ENCODE results near the gene YY1. TPM values are rescaled to one million over a fixed set of nuclear protein-coding genes. Genes with fewer than 3 reads are reported as not detected.

Gene YY1
- total and polyA plus RNA-seq, 5 donors = 28.8 to 47.4 (median 45.7) TPM

DNA sequence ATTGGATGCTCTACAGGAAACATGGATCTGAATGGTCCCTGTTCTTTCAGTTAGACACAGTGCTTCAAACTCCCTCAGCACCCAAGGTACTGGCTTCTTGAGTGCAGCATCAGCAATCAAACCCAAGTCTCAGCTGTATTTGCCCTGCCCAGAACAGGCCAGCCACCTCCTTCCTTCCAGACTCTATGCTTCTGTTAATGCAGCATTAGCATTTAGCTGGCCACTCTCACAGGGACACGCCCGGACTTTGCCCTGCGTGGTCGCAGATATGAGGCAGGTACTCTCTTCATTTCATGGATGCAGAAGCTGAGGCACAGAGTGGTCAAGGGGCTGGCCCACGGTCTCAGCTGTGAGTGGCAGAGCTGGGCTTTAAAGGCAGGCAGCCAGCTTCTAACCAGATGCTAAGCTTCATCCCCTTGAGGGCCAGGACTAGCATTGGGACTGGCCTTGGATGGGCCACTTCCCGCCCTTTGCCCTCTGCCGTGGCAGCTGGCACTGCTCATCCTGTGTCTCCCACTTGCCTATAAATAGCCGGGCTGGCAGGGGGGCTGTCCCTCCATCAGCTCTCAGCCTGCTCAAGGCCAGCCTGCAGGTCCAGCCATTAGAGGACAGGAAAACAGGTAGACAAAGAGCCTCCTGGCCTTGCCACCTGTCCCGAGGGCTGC is 82.7 kb downstream of the YY1 start:
- H3K27me3 ChIP-seq (ENCODE audit: control insufficient read depth, insufficient read depth) = no peaks in the 10 kb centered on the region
- H3K9me3 ChIP-seq (ENCODE audit: control insufficient read depth, low read length) = no peaks in the 10 kb centered on the region
- ATAC-seq (peak; percentile 29 to 43), DNase-seq (peak in 2 of 3 donors; percentile 76 to 80)
- H3K4me3 ChIP-seq (ENCODE audit: low read length) = no peak overlapping the region
- intact Hi-C loops (cut with DNase I) = no loop called here
- 64% methylated on average over 9 of the region's 9 CpGs for WGBS
- no peak overlapping the region for H3K27ac ChIP-seq (ENCODE audit: low read length)
- H3K4me1 ChIP-seq (ENCODE audit: control insufficient read depth, insufficient read depth, low read length) = no peaks in the 10 kb centered on the region

DNA sequence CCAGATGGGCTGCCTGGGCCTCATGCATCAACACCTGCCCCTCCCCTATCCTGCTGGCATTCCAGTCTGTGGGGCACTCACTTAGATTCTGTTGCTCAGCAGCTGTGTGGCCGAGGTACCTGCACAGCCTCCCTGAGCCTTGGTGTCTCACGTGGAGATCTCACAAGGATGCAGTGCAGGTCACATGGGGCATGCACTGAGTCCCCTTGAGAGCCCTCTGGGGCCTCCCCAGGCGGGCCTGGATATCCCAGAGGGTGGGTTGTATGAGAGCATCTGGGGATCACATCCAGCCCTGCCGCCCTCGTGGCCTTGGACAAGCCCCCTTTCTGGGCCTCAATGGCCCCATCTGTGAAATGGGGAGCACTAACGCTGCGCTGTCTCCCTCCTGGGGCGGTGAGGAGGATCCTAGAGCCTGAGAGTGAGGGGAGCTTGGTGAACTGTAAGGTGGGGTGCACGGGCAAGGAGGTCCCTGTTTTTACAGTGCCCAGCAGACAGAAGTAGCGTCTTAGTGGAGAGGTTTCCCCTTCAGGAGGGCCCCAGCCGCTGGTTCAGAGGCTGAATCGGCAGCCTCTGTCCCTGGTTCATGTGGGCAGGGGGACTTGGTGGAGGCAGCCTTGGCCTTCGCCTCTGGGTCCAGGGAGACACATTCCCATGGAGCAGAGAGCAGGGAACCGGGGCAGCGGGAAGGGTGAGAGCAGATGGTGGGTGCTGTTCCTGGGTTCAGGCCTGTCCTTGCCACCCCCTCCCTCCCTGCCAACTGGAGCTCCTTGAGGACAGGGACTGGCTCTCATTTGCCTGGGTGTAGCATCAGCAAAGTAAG is 83.4 kb downstream of the YY1 start:
- intact Hi-C loops (cut with DNase I) = no loop called here
- WGBS = 90% methylated on average over 15 of the region's 15 CpGs
- H3K9me3 ChIP-seq (ENCODE audit: control insufficient read depth, low read length) = no peaks in the 10 kb centered on the region
- H3K27ac ChIP-seq (ENCODE audit: low read length) = no peak overlapping the region
- DNase-seq = peak in 2 of 3 donors; percentile 14 to 47
- no peak overlapping the region for H3K4me3 ChIP-seq (ENCODE audit: low read length)
- H3K27me3 ChIP-seq (ENCODE audit: control insufficient read depth, insufficient read depth) = no peaks in the 10 kb centered on the region
- ATAC-seq = no peak
- no peaks in the 10 kb centered on the region for H3K4me1 ChIP-seq (ENCODE audit: control insufficient read depth, insufficient read depth, low read length)

DNA sequence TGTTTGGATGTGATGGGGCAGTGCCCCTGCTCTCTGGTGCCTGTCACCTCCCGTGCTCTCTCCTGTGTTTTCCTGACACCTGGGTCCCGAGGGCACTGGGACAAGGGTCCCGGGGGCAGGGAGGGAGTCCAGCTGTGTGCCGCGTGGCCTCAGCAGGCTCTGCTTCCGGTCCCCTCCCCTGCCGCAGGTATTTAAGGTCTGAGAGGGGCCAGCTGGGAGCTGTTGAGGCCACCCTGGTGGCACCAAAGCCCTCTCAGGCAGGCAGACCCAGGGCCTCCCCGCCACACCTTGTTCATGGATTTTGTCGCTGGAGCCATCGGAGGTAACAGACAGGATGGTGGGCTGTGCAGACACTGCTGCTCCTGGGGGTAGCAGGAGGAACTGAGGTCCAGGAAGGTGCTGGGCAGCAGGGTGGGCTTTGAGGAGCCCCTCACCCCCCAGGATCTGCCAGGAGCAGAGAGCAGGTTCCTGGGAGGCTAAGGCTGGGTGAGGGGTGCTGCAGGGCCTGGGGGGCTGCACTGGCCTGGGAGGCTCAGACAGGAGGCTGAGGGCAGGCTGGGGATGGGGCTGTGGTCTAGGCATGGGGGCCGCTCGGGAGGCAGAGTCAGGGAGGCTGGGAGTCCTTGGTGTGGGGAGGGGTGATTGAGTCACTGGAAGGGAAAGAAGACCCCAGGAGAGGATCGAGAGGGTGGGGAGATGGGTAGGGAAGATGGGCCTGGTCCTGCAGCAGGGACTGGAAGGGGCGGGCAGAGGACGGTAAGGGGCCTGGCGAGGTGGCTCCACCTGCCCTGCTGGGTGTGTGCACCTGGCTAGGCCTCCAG is 84.4 kb downstream of the YY1 start, which contains the start of gene SLC25A47:
Gene SLC25A47, plus strand, starts transcription at position 219 of the 821 bp plus-strand sequence. Its CDS starts 76 bp downstream, at position 295.
- Histone ChIP-seq H3K4me3 (ENCODE audit: low read length) (no peak within 1 kb of the TSS), H3K4me1 (ENCODE audit: control insufficient read depth, insufficient read depth, low read length) (no peaks in the 10 kb centered on the region), H3K27me3 (ENCODE audit: control insufficient read depth, insufficient read depth) (no peaks in the 10 kb centered on the region), H3K27ac (ENCODE audit: low read length) (no peak within 1 kb of the TSS), H3K9me3 (ENCODE audit: control insufficient read depth, low read length) (no peaks in the 10 kb centered on the region)
- no peak for ATAC-seq
- 92% methylated on average over 16 of the region's 16 CpGs for WGBS
- peak in 1 of 3 donors; percentile 34 for DNase-seq
- intact Hi-C loops (cut with DNase I) = no loop called here

DNA sequence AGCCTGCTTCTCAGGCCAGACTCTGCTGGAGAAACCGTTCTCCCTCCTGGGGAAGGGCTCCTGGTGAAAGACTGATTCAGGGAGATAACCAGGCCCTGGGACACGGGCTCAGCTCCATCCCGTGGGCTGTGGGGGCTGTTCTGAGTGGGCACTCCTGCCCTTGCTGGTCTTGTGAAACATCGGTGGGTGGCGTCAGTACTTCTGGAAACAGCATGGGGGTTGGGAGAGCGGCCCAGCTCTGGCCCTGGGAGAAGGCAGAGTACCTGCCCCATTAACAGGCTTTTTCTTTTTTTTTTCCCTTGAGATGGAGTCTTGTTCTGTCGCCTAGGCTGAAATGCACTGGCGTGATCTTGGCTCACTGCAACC is 85.0 kb downstream of the YY1 start:
- 87% methylated on average over 8 of the region's 8 CpGs for WGBS

DNA sequence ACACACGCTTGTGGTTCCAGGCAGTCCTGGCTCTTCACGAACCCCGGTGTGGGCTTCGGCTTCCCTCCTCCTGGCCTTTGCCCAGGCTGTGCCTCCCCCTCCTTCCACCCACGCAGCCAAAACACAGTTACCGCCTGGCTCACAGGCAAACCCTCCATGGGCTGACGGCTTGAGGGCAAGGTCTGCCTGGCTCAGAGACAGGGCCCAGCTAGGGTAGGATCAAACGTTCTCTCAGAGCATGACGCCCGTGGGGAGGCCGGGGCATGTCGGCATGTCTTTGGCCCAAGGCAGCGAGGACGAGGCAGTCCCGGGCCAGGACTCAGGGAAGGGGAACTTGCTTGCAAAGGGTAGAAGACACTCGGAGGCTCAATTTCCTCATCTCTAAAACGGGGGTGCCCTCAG is 86.3 kb downstream of the YY1 start:
- WGBS = 73% methylated on average over 17 of the region's 17 CpGs
- Histone ChIP-seq H3K9me3 (ENCODE audit: control insufficient read depth, low read length) (no peaks in the 10 kb centered on the region), H3K4me1 (ENCODE audit: control insufficient read depth, insufficient read depth, low read length) (no peaks in the 10 kb centered on the region), H3K27me3 (ENCODE audit: control insufficient read depth, insufficient read depth) (no peaks in the 10 kb centered on the region), H3K27ac (ENCODE audit: low read length) (no peak overlapping the region), H3K4me3 (ENCODE audit: low read length) (no peak overlapping the region)
- intact Hi-C loops (cut with DNase I) = no loop called here
- no peak for ATAC-seq
- peak in 1 of 3 donors; percentile 39 for DNase-seq

More for the DNA sequence above, 85.0 kb downstream of the YY1 start:
- ATAC-seq (no peak), DNase-seq (no peak)
- Histone ChIP-seq H3K9me3 (ENCODE audit: control insufficient read depth, low read length) (no peaks in the 10 kb centered on the region), H3K4me1 (ENCODE audit: control insufficient read depth, insufficient read depth, low read length) (no peaks in the 10 kb centered on the region), H3K27me3 (ENCODE audit: control insufficient read depth, insufficient read depth) (no peaks in the 10 kb centered on the region), H3K27ac (ENCODE audit: low read length) (no peak overlapping the region), H3K4me3 (ENCODE audit: low read length) (no peak overlapping the region)
- intact Hi-C loops (cut with DNase I) = no loop called here

DNA sequence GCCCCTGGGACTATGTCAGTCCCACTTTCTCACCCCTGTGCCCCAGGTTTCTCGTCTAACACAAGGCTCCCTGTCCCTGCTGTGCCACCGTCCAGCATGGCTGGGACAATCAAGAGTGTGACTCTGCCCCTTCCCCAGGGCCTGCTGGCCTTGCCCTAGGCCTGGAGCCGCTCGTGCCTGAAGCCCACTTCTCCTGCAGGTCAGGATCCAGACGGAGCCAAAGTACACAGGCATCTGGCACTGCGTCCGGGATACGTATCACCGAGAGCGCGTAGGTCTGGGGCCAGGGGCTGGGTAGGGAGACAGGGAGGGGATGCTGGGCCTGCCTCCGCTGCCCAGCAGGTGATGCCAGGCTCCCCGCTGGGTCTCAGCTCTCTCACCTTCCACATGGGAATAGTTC is 87.0 kb downstream of the YY1 start:
- Histone ChIP-seq H3K4me3 (ENCODE audit: low read length) (no peak overlapping the region), H3K27me3 (ENCODE audit: control insufficient read depth, insufficient read depth) (no peaks in the 10 kb centered on the region), H3K4me1 (ENCODE audit: control insufficient read depth, insufficient read depth, low read length) (no peaks in the 10 kb centered on the region), H3K9me3 (ENCODE audit: control insufficient read depth, low read length) (no peaks in the 10 kb centered on the region), H3K27ac (ENCODE audit: low read length) (no peak overlapping the region)
- WGBS = 86% methylated on average over 13 of the region's 13 CpGs
- DNase-seq = no peak
- intact Hi-C loops (cut with DNase I) = no loop called here
- no peak for ATAC-seq

DNA sequence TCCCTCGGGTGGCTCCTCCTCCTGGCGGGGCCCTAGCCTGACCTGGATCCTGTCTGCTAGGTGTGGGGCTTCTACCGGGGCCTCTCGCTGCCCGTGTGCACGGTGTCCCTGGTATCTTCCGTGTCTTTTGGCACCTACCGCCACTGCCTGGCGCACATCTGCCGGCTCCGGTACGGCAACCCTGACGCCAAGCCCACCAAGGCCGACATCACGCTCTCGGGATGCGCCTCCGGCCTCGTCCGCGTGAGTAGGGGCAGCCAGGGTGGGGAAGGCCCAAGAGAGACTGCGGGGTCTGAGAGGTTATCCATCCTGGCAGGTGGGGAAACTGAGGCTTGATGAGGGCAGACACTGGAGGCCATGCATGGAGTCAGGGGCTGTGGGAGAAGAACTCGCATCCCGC is 88.2 kb downstream of the YY1 start:
- no peak for ATAC-seq
- intact Hi-C loops (cut with DNase I) = no loop called here
- no peak overlapping the region for H3K4me3 ChIP-seq (ENCODE audit: low read length)
- H3K27me3 ChIP-seq (ENCODE audit: control insufficient read depth, insufficient read depth) = no peaks in the 10 kb centered on the region
- H3K4me1 ChIP-seq (ENCODE audit: control insufficient read depth, insufficient read depth, low read length) = no peaks in the 10 kb centered on the region
- DNase-seq = no peak
- WGBS = 94% methylated on average over 24 of the region's 24 CpGs
- no peak overlapping the region for H3K27ac ChIP-seq (ENCODE audit: low read length)
- H3K9me3 ChIP-seq (ENCODE audit: control insufficient read depth, low read length) = no peaks in the 10 kb centered on the region

DNA sequence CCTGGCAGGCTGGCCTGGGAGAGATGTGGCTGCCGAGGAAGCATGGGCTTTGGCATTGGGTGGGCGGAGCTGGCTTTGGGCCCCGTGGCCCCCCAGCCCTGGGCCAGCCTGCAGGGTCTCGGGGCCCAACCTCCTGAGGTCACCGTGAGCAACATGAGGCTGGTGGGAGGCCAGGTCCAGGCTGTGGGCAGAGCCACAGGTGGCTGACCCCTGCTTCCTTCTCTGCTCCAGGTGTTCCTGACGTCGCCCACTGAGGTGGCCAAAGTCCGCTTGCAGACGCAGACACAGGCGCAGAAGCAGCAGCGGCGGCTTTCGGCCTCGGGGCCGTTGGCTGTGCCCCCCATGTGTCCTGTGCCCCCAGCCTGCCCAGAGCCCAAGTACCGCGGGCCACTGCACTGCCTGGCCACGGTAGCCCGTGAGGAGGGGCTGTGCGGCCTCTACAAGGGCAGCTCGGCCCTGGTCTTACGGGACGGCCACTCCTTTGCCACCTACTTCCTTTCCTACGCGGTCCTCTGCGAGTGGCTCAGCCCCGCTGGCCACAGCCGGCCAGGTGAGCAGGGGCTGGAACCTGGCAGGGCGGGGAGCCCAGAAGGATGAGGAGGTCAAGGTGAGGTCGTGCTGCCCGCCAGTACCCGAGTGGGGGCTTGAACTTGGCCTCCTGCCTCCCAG is 89.7 kb downstream of the YY1 start:
- 88% methylated on average over 32 of the region's 32 CpGs for WGBS
- ATAC-seq = no peak

DNA sequence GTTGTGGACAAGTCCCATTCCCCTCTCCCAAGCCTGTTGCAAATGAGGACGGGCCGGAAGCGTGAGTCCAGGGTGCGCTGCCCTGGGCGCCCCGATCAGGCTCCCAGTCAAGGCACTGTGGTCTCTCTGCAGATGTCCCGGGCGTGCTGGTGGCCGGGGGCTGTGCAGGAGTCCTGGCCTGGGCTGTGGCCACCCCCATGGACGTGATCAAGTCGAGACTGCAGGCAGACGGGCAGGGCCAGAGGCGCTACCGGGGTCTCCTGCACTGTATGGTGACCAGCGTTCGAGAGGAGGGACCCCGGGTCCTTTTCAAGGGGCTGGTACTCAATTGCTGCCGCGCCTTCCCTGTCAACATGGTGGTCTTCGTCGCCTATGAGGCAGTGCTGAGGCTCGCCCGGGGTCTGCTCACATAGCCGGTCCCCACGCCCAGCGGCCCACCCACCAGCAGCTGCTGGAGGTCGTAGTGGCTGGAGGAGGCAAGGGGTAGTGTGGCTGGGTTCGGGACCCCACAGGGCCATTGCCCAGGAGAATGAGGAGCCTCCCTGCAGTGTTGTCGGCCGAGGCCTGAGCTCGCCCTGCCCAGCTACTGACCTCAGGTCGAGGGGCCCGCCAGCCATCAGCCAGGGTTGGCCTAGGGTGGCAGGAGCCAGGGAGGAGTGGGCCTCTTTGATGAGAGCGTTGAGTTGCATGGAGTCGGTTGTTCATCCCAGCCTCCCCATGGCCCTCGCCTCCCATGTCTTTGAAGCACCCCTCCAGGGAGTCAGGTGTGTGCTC is 90.5 kb downstream of the YY1 start:
- Histone ChIP-seq H3K27me3 (ENCODE audit: control insufficient read depth, insufficient read depth) (no peaks in the 10 kb centered on the region), H3K4me3 (ENCODE audit: low read length) (no peak overlapping the region), H3K27ac (ENCODE audit: low read length) (no peak overlapping the region), H3K4me1 (ENCODE audit: control insufficient read depth, insufficient read depth, low read length) (no peaks in the 10 kb centered on the region), H3K9me3 (ENCODE audit: control insufficient read depth, low read length) (no peaks in the 10 kb centered on the region)
- ATAC-seq (no peak), DNase-seq (no peak)
- intact Hi-C loops (cut with DNase I) = no loop called here
- WGBS = 87% methylated on average over 36 of the region's 36 CpGs

More for the DNA sequence above, 89.7 kb downstream of the YY1 start:
- H3K9me3 ChIP-seq (ENCODE audit: control insufficient read depth, low read length) = no peaks in the 10 kb centered on the region
- no peak overlapping the region for H3K27ac ChIP-seq (ENCODE audit: low read length)
- DNase-seq = no peak
- intact Hi-C loops (cut with DNase I) = no loop called here
- H3K4me1 ChIP-seq (ENCODE audit: control insufficient read depth, insufficient read depth, low read length) = no peaks in the 10 kb centered on the region
- H3K27me3 ChIP-seq (ENCODE audit: control insufficient read depth, insufficient read depth) = no peaks in the 10 kb centered on the region
- H3K4me3 ChIP-seq (ENCODE audit: low read length) = no peak overlapping the region

DNA sequence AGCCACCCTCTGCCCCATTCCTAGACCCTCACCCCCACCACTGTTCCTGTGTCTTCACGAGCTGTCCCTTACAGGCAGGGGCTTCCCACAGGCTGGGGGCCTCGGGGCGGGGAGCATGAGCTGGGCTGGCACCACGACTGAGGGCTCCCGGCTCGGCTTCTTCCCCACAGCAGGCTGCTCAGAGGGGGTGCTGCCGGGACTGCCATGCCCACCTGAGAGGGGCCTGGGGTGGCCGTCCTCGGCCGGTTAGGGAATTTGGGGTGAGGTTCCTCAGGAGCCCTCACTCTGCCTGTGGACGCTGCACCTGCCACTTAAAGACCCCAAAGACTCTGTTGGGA is 91.0 kb downstream of the YY1 start:
- Histone ChIP-seq H3K27ac (ENCODE audit: low read length) (no peak overlapping the region), H3K4me1 (ENCODE audit: control insufficient read depth, insufficient read depth, low read length) (no peaks in the 10 kb centered on the region), H3K27me3 (ENCODE audit: control insufficient read depth, insufficient read depth) (no peaks in the 10 kb centered on the region), H3K9me3 (ENCODE audit: control insufficient read depth, low read length) (no peaks in the 10 kb centered on the region), H3K4me3 (ENCODE audit: low read length) (no peak overlapping the region)
- intact Hi-C loops (cut with DNase I) = no loop called here
- DNase-seq = peak in 1 of 3 donors; percentile 54
- 81% methylated on average over 11 of the region's 11 CpGs for WGBS
- no peak for ATAC-seq
